Measurements from ENCODE around the gene STMN1.

- TF ChIP-seq, protein P1, sequence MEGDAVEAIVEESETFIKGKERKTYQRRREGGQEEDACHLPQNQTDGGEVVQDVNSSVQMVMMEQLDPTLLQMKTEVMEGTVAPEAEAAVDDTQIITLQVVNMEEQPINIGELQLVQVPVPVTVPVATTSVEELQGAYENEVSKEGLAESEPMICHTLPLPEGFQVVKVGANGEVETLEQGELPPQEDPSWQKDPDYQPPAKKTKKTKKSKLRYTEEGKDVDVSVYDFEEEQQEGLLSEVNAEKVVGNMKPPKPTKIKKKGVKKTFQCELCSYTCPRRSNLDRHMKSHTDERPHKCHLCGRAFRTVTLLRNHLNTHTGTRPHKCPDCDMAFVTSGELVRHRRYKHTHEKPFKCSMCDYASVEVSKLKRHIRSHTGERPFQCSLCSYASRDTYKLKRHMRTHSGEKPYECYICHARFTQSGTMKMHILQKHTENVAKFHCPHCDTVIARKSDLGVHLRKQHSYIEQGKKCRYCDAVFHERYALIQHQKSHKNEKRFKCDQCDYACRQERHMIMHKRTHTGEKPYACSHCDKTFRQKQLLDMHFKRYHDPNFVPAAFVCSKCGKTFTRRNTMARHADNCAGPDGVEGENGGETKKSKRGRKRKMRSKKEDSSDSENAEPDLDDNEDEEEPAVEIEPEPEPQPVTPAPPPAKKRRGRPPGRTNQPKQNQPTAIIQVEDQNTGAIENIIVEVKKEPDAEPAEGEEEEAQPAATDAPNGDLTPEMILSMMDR (IDR thresholded peaks at IDR 0.05) = no peak
- TF ChIP-seq POLR2A (IDR thresholded peaks at IDR 0.05) = no peak
Observed at GRCh38 chr1:25871704-25872494, 34.3 kb downstream of the STMN1 start.

All from heart left ventricle (tissue), 13 donors.